ENCODE results near the gene SOX4.

SOX4 gene

DNA sequence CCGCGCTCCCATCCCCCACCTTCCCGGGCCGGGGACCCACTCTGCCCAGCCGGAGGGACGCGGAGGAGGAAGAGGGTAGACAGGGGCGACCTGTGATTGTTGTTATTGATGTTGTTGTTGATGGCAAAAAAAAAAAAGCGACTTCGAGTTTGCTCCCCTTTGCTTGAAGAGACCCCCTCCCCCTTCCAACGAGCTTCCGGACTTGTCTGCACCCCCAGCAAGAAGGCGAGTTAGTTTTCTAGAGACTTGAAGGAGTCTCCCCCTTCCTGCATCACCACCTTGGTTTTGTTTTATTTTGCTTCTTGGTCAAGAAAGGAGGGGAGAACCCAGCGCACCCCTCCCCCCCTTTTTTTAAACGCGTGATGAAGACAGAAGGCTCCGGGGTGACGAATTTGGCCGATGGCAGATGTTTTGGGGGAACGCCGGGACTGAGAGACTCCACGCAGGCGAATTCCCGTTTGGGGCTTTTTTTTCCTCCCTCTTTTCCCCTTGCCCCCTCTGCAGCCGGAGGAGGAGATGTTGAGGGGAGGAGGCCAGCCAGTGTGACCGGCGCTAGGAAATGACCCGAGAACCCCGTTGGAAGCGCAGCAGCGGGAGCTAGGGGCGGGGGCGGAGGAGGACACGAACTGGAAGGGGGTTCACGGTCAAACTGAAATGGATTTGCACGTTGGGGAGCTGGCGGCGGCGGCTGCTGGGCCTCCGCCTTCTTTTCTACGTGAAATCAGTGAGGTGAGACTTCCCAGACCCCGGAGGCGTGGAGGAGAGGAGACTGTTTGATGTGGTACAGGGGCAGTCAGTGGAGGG is 2.8 kb downstream of the SOX4 start (continued):
- TF ChIP-seq PRDM10 (tag by site-specific recombination; IDR thresholded peaks at IDR 0.05): peak; percentile 71
- no peak for TF ChIP-seq ZNF133 (tag by site-specific recombination; IDR thresholded peaks at IDR 0.05)
- TF ChIP-seq ZBTB21 (tag by site-specific recombination; IDR thresholded peaks at IDR 0.05): no peak
- TF ChIP-seq ZNF571 (tag by site-specific recombination; IDR thresholded peaks at IDR 0.05): no peak
- TF ChIP-seq YY2 (tag by site-specific recombination; IDR thresholded peaks at IDR 0.05): no peak
- TF ChIP-seq ZNF366 (tag by site-specific recombination; conservative IDR thresholded peaks at IDR 0.05): no peak
- TF ChIP-seq ZNF561 (tag by site-specific recombination; IDR thresholded peaks at IDR 0.05; ENCODE audit: borderline replicate concordance): no peak; the same call in 1 of the 2 replicates
- TF ChIP-seq ZNF544 (tag by site-specific recombination; IDR thresholded peaks at IDR 0.05): no peak
- TF ChIP-seq FEZF1 (tag by site-specific recombination; IDR thresholded peaks at IDR 0.05): peak; percentile 10; the same call in 1 of the 2 replicates
- TF ChIP-seq, protein P1, sequence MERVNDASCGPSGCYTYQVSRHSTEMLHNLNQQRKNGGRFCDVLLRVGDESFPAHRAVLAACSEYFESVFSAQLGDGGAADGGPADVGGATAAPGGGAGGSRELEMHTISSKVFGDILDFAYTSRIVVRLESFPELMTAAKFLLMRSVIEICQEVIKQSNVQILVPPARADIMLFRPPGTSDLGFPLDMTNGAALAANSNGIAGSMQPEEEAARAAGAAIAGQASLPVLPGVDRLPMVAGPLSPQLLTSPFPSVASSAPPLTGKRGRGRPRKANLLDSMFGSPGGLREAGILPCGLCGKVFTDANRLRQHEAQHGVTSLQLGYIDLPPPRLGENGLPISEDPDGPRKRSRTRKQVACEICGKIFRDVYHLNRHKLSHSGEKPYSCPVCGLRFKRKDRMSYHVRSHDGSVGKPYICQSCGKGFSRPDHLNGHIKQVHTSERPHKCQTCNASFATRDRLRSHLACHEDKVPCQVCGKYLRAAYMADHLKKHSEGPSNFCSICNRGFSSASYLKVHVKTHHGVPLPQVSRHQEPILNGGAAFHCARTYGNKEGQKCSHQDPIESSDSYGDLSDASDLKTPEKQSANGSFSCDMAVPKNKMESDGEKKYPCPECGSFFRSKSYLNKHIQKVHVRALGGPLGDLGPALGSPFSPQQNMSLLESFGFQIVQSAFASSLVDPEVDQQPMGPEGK (tag by site-specific recombination; IDR thresholded peaks at IDR 0.05): peak; percentile 73
- TF ChIP-seq, protein P2, sequence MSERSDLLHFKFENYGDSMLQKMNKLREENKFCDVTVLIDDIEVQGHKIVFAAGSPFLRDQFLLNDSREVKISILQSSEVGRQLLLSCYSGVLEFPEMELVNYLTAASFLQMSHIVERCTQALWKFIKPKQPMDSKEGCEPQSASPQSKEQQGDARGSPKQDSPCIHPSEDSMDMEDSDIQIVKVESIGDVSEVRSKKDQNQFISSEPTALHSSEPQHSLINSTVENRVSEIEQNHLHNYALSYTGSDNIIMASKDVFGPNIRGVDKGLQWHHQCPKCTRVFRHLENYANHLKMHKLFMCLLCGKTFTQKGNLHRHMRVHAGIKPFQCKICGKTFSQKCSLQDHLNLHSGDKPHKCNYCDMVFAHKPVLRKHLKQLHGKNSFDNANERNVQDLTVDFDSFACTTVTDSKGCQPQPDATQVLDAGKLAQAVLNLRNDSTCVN (tag by site-specific recombination; optimal IDR thresholded peaks at IDR 0.05): no peak
- TF ChIP-seq BCL11A (tag by site-specific recombination; IDR thresholded peaks at IDR 0.05; ENCODE audit: low read depth): peak; percentile 45; the same call in 1 of the 2 replicates
- no peak for TF ChIP-seq ATF2 (tag by site-specific recombination; IDR thresholded peaks at IDR 0.05; ENCODE audit: low read depth)
- peak; percentile 80 for TF ChIP-seq EGR2 (tag by site-specific recombination; IDR thresholded peaks at IDR 0.05; ENCODE audit: low read depth)
- TF ChIP-seq ZNF174 (tag by site-specific recombination; IDR thresholded peaks at IDR 0.05): no peak
- TF ChIP-seq REPIN1 (tag by site-specific recombination; IDR thresholded peaks at IDR 0.05; ENCODE audit: low read depth): no peak
- peak; percentile 69 for TF ChIP-seq ZFHX2 (tag by site-specific recombination; conservative IDR thresholded peaks at IDR 0.05)
- TF ChIP-seq ZNF354C (tag by site-specific recombination; IDR thresholded peaks at IDR 0.05; ENCODE audit: borderline replicate concordance, low read depth): no peak
- TF ChIP-seq ZNF707 (tag by site-specific recombination; IDR thresholded peaks at IDR 0.05): no peak
- no peak for TF ChIP-seq ZNF585B (tag by site-specific recombination; IDR thresholded peaks at IDR 0.05)
- peak; percentile 51 for TF ChIP-seq SP3 (tag by site-specific recombination; IDR thresholded peaks at IDR 0.05)
- no peak for TF ChIP-seq GLI4 (tag by site-specific recombination; IDR thresholded peaks at IDR 0.05)
- peak; percentile 45; the same call in 1 of the 2 replicates for TF ChIP-seq GLIS2 (tag by site-specific recombination; IDR thresholded peaks at IDR 0.05)
- TF ChIP-seq ZEB2 (tag by site-specific recombination; IDR thresholded peaks at IDR 0.05): 0 out of 2 replicates have a peak, but pooled peaks have one; percentile 36
- TF ChIP-seq, protein P3, sequence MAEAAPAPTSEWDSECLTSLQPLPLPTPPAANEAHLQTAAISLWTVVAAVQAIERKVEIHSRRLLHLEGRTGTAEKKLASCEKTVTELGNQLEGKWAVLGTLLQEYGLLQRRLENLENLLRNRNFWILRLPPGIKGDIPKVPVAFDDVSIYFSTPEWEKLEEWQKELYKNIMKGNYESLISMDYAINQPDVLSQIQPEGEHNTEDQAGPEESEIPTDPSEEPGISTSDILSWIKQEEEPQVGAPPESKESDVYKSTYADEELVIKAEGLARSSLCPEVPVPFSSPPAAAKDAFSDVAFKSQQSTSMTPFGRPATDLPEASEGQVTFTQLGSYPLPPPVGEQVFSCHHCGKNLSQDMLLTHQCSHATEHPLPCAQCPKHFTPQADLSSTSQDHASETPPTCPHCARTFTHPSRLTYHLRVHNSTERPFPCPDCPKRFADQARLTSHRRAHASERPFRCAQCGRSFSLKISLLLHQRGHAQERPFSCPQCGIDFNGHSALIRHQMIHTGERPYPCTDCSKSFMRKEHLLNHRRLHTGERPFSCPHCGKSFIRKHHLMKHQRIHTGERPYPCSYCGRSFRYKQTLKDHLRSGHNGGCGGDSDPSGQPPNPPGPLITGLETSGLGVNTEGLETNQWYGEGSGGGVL (tag by site-specific recombination; IDR thresholded peaks at IDR 0.05): peak; percentile 81
